ENCODE data around the gene DCANP1.

DCANP1 gene

DNA sequence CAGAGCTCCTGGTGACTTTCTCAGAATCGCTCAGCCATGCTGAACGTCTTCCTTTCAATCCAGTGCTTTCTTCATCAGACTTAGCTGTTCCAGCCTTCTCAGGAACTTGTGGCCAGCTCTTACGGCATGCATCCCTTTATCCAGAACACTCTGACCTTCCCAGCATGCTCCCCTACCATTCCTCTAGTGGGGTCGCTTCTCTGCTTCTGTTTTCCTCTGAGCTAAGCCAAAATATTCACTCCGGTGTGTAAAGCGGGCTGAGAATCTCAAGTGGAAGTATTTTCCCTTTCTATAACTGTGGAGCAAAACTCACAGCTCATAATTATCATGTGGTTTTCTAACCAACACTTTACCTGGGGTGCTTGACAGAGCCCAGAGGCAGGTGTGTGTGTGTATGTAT, 6.2 kb downstream of the DCANP1 start:
- no peak for DNase-seq

- DNase-seq, result no peak
Measured at GRCh38 chr5:135439231-135440205, 7.6 kb downstream of the DCANP1 start.

- DNase-seq, result no peak
Measured at GRCh38 chr5:135438636-135439221, 8.4 kb downstream of the DCANP1 start.

- no peak for DNase-seq
Measured at GRCh38 chr5:135437796-135438560, 9.2 kb downstream of the DCANP1 start.

DNA sequence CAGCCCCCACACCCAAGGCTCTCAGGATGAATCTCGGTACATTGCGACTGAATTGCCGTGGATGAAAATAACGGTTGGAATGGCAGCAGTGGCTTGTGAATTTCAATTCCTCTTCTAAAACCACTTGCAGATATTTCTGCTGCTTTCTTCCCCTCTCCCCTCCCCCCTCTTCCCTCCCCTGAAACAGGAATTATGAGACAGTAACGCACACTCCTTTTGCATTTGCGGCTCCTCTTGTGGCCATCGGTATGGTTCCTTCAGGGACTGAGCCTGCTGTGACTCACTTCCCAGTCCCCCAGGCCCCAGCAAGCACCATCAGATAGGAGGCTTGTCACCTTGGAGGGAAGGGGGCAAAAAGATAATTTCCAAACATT, 9.7 kb downstream of the DCANP1 start:
- peak in 1 of 2 donors; percentile 38 for DNase-seq

- DNase-seq, result no peak
Measured at GRCh38 chr5:135436951-135437418, 10.2 kb downstream of the DCANP1 start.

DNA sequence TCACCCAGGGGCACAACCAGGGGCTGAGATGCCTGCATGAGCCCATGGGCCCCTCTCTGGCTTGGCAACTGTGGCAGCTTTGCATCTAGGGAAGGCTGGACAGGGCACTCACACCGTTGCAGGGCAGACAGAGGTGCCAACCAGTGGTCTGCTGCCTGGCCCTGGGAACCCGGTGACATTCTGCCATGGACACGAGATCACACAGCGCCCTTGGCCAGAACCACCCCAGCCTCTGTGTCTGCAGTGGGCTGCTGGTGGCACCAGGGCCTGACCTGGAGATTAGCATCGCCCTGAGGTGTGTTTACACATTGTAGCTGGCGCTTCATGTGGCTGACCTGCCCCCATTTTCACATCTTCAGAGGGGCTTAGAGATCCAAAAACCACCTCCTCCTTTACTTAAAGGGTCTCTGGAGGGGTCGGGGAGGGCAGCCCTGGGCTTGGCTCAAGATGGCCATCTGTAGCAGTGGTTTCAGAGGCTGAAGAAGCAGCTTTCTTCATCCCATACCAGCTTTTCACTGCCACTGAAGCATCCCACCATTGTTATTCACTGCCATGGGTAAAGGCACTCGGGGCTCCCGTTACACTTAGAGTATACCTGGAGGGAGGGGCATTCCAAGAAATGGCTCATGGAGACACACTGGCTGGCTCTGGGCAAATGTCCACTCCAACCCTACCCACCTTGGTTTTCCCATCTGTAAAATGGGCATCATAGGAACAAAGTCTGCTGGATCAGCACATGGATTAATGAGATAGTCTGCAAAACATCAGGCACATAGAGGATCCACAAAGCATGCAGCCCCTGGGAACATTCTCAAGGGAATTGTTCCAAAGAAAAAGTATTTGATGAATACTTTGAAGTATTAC, 11.4 kb downstream of the DCANP1 start:
- no peak for DNase-seq

DNA sequence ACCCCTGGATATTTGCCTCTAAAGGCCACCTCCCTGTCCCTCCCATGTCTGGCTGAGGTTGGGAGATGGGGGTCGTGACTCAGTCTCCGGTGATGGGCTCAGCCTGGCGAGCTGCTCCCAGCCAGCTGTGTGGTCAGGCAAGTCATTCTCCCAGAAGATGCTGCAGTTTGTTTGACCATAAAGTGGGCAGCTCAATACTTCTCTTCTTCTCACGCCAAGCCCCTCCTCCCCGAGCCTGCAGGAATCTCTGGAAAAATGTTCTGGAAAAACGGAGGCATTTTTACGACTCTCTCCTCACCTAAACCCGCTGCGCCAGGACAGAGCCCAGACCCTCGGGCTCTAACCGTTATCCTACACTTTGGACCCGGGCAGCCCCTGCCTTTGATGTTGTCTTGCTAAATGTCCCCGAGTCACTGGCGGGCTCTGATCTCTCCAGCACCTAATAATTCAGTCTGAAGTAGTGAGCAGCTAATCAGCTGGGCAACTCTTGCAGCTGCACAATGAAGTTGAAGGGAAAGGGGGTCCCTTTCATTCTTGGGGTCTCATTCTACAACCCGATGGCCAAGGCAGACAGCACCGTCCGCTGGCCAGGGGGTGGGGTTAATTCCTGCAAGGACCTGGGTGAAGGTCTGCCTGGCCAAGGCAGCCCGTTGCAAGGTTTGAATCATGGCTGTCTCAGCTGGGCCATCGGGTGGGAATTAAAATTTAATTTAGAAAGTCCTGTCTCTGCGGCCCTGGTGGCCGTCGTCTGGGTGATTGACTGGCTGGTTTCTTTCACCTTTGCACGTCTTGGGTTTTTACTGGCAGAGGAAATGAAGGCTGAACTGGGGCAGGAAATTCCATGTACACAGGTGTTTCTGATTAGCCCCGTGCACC, 12.3 kb downstream of the DCANP1 start:
- no peak for DNase-seq

DNA sequence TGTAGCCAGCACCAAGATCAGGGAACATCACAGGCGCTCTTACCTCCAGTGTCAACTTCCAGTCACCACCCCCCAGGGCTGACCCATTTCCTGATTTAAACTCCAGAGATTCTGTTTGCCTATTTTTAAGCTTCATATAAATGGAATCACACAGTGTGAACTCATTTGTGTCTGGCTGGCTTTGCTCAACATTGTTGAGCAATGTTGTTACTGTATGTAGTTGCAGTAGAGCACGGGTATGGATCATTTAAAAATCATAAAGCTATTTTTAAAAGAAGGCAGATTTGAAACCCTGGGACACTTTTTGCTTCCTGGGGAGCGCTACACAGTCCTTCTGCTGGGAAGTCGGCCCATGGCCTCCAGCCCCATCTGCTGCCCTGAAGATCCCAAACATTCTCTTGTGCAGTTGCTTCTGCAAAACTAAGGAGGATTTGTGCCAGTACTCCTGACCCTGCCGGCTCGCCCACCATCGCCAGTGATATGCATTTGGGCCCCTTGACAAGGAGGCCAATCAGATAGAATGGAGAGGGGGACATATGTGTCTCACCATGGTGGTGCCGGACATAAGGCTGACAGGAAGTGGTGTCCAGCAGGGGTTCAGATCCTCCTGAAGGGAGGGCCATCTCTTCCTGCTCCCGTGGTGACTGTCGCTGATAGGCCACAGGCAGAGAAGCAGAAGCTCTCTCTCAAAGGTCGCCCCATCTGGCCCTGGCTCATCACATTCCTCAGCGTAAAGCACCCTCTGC, 13.3 kb downstream of the DCANP1 start:
- DNase-seq, result no peak

DNA sequence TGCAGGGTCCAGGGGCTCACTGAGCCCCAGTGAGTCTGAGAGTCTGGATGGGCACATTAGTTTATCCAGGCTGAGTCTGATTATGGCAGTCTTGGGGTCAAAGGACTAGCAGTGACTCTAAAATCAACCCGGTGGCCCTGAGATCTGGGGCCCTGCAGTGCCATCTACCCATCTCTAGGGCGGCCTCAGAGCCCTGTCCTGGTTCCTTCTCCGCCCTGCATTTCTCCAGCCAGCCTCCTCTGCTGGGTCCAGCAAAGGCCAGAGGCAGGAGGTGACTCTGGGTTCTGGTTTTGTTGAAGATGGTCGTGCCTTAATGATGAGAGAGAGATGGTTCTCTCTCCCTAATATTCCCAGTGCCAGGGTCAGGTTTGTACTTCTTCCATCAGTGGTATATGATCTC, 15.0 kb downstream of the DCANP1 start:
- DNase-seq, result no peak

DNA sequence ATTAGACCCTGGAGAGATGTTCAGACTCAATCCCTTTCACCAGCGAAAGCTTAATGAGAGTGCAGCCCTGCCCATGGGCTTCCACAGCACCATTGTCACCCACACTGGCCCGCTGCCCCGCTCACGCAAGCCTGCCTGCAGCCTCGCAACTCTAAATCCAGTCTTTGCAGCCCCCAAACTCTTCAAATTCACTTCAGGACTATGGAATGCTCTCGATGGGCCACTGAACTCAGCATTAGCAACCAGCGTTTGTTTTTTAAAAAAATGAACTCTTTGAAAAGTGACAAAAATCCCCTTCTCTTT, 17.1 kb downstream of the DCANP1 start:
- DNase-seq, result no peak

DNA sequence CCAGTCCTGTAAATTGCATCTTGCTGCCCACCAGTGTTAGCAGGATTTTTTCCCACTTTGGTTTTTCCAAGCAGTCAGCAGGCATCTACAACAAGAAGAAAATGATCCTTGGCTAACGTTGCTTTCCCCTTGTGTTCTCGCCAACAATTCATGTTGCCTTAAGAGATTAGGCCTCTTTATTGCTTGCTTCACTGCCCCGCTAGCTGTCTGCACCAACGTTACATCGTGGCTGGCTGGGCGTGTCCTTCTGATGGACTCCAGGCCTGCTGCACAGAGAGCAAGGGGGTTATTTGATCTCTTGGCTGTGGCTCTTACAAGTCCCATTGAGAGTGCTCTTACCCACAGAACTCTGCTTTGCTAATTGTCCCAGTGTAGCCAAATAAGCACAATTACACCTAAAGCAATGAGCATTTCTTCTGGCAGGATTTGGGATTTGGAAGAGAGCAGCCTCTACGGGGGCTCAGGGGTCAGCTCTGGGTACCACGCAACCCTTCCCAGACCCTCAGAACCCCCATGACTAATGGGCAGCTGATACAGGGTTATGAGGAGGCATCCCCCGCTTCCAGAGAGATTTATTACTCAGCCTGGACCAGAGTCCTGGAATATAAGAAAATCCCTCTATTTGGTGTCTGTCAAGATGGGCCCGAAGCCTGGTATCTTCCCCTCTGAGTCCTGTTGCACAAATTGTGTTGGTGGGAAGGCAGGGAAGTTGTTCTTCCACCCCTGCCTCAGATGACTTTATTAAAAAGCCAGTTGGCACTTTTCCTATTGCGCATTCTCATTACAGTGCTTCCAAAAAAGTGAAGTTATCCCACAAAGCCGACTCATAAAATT, 17.6 kb downstream of the DCANP1 start:
- DNase-seq, result no peak

GRCh38 chr5:135428586-135428985, 18.6 kb downstream of the DCANP1 start:
- no peak for DNase-seq

- DNase-seq, result peak in 1 of 2 donors; percentile 65
Measured at GRCh38 chr5:135426102-135427082, 20.8 kb downstream of the DCANP1 start.

DNA sequence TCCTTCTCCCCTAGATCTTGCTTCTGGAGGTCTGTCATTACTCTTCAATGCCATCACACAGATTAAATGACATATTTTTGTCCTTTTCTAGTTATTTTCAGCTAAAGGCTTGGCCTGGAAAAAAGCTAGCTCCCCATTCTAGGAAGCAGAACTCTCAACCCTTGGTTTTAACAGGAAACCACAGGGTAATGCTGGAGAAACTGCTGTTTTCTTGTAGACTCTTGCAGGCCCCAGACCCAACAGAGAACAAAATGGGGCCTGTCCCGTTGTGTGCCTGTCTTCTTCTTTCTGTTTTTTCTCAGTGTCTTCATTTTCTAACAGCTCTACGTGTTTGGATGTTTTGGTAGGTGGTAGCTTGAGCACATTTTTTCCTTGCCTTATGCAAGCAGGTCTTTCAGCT, 21.5 kb downstream of the DCANP1 start:
- peak in 1 of 2 donors; percentile 70 for DNase-seq

- no peak for DNase-seq
Measured at GRCh38 chr5:135423846-135424168, 23.3 kb downstream of the DCANP1 start.

- DNase-seq, result peak in 1 of 2 donors; percentile 68
Measured at GRCh38 chr5:135423146-135423845, 23.9 kb downstream of the DCANP1 start.

- DNase-seq, result no peak
Measured at GRCh38 chr5:135422419-135422818, 24.7 kb downstream of the DCANP1 start.

Data from bone marrow (tissue), 2 donors.